Measurements from ENCODE around the gene USP25. TPM values are rescaled to one million over a fixed set of nuclear protein-coding genes. Genes with fewer than 3 reads are reported as not detected.

Gene USP25
- total RNA-seq, 1 donor from 2014 or later: 45.2 TPM

DNA sequence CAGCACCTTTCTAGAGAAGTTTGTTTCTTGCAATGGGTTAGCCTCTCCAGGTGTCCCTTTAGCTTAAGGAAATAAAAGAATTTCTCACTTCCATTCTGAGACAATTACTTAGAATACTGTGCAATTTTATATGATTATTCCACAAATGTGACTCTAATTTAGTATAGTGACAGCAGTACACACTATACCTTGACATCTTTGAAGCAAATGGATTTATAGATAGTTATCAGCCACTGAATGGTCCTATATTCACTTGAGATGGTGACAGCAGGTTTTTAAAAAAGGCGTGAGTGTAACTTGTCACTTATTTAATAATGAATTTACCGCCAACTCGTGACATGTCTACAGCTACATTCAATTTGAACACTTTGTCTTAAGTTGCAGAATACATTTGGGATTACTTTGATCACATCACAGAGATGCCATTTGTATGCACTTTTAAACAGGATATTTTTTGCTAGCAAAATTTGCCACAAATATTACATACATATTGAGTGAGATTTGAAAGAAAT lies 71.6 kb downstream of the USP25 start:
- TF ChIP-seq, protein P1, sequence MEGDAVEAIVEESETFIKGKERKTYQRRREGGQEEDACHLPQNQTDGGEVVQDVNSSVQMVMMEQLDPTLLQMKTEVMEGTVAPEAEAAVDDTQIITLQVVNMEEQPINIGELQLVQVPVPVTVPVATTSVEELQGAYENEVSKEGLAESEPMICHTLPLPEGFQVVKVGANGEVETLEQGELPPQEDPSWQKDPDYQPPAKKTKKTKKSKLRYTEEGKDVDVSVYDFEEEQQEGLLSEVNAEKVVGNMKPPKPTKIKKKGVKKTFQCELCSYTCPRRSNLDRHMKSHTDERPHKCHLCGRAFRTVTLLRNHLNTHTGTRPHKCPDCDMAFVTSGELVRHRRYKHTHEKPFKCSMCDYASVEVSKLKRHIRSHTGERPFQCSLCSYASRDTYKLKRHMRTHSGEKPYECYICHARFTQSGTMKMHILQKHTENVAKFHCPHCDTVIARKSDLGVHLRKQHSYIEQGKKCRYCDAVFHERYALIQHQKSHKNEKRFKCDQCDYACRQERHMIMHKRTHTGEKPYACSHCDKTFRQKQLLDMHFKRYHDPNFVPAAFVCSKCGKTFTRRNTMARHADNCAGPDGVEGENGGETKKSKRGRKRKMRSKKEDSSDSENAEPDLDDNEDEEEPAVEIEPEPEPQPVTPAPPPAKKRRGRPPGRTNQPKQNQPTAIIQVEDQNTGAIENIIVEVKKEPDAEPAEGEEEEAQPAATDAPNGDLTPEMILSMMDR (IDR thresholded peaks at IDR 0.05): no peak
- Mint-ChIP-seq H3K36me3 (ENCODE audit: unreplicated experiment) (peaks cover 24% of the 10 kb centered on the region), H3K27me3 (ENCODE audit: unreplicated experiment) (no peaks in the 10 kb centered on the region), H3K4me1 (ENCODE audit: unreplicated experiment) (peaks cover 31% of the 10 kb centered on the region), H3K27ac (ENCODE audit: unreplicated experiment) (no peak overlapping the region), H3K9me3 (ENCODE audit: unreplicated experiment) (peaks cover 4% of the 10 kb centered on the region), H3K4me3 (ENCODE audit: unreplicated experiment) (no peak overlapping the region)
- no peak for DNase-seq (ENCODE audit: extremely low spot score, unreplicated experiment)

DNA sequence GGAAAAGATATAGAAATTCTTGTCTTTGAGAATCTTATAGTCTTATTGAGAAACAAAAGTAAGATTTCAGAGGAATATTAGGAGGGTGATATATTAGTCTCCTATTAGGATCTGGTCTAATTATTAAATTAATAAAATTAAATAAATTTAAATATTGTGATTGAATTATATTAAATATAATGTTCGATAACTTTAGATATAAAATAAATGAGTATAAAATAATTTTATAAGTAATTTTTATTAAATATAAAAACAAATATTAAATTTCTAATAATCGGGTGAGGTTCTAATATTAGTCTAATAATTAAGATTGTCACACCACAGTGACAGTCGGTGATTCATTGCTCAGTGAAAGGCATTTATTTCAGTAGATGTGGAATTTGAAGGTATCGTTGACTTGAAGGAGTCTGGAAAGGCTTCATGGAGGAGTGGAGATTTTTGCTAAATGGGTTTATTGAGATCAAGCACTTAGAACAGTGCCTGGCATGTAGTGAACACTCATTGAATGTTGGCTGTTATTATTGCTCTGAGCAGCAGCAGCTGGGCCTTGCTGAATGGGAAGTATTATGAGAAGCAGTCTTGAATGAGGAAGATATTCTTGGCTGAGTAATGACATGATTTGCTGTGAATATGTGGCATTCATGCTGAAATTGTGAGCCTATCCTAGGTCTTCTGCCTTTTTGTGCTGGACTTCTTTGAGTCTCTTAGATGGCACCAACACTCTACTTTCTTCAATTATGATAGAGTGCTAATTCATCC lies 74.6 kb downstream of the USP25 start:
- no peak for DNase-seq (ENCODE audit: extremely low spot score, unreplicated experiment)
- peaks cover 13% of the 10 kb centered on the region for H3K4me1 Mint-ChIP-seq (ENCODE audit: unreplicated experiment)
- peaks cover 26% of the 10 kb centered on the region for H3K36me3 Mint-ChIP-seq (ENCODE audit: unreplicated experiment)
- no peak overlapping the region for H3K4me3 Mint-ChIP-seq (ENCODE audit: unreplicated experiment)
- H3K27me3 Mint-ChIP-seq (ENCODE audit: unreplicated experiment): no peaks in the 10 kb centered on the region
- peaks cover 4% of the 10 kb centered on the region for H3K9me3 Mint-ChIP-seq (ENCODE audit: unreplicated experiment)
- TF ChIP-seq, protein P1 (IDR thresholded peaks at IDR 0.05): no peak
- no peak overlapping the region for H3K27ac Mint-ChIP-seq (ENCODE audit: unreplicated experiment)

DNA sequence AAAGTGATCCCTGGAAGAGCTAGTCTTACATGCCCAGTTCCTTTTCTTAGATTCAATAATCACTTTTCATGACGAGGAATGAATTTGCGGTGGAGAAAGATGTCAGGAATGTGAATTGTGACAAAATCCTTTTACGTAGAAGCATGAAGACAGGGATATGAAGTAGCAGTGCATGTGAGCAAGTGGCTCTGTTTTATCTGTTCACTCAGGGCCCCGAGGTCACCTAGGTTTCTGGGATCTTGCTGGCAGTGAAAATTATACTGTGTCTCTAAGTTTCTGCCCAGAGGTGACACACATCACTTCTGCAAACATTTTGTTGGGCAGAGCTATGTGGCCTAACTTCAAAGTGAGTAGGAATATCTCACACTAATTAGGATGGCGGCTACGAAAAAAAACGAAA lies 79.3 kb downstream of the USP25 start:
- H3K36me3 Mint-ChIP-seq (ENCODE audit: unreplicated experiment): peaks cover 39% of the 10 kb centered on the region
- peaks cover under 1% of the 10 kb centered on the region for H3K9me3 Mint-ChIP-seq (ENCODE audit: unreplicated experiment)
- no peak overlapping the region for H3K4me3 Mint-ChIP-seq (ENCODE audit: unreplicated experiment)
- H3K27me3 Mint-ChIP-seq (ENCODE audit: unreplicated experiment): no peaks in the 10 kb centered on the region
- DNase-seq (ENCODE audit: extremely low spot score, unreplicated experiment): no peak
- no peak overlapping the region for H3K27ac Mint-ChIP-seq (ENCODE audit: unreplicated experiment)
- H3K4me1 Mint-ChIP-seq (ENCODE audit: unreplicated experiment): peaks cover 22% of the 10 kb centered on the region
- TF ChIP-seq, protein P1 (IDR thresholded peaks at IDR 0.05): no peak

DNA sequence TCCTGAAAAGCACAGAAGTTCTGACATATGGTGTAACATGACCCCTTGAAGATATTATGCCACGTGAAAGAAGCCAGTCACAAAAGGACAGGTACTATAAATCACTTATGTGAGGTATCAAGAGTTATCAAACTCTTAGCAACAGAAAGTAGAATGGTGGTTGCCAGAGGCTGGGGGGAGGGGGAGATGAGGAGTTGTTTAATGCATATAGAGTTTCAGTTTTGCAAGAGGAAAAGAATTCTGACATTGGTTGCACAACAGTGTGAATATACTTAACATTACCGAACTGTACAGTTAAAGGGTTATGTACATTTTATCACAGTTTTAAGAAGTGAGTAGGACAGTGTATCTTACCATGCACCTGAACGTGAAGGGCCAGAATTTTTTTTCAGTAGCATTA lies 80.0 kb downstream of the USP25 start:
- no peak for DNase-seq (ENCODE audit: extremely low spot score, unreplicated experiment)
- Mint-ChIP-seq H3K9me3 (ENCODE audit: unreplicated experiment) (peaks cover 6% of the 10 kb centered on the region), H3K36me3 (ENCODE audit: unreplicated experiment) (peaks cover 46% of the 10 kb centered on the region), H3K27ac (ENCODE audit: unreplicated experiment) (peak overlapping the region; percentile 17), H3K27me3 (ENCODE audit: unreplicated experiment) (no peaks in the 10 kb centered on the region), H3K4me1 (ENCODE audit: unreplicated experiment) (peaks cover 25% of the 10 kb centered on the region), H3K4me3 (ENCODE audit: unreplicated experiment) (no peak overlapping the region)
- TF ChIP-seq, protein P1 (IDR thresholded peaks at IDR 0.05): no peak

DNA sequence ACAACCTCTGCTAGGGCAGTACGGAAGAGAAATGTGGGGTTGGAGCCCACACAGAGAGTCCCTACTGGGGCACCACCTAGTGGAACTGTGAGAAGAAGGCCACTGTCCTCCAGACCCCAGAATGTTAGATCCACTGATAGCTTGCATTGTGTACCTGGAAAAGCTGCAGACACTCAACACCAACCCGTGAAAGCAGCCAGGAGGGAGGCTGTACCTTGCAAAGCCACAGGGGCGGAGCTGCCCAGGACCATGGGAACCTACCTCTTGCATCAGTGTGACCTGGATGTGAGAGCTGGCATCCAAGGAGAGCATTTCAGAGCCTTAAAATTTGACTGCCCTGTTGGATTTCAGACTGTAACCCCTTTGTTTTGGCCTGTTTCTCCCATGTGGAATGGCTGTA lies 85.5 kb downstream of the USP25 start:
- Mint-ChIP-seq H3K9me3 (ENCODE audit: unreplicated experiment) (peaks cover 6% of the 10 kb centered on the region), H3K36me3 (ENCODE audit: unreplicated experiment) (peaks cover 76% of the 10 kb centered on the region)
- DNase-seq (ENCODE audit: extremely low spot score, unreplicated experiment): no peak

More for the DNA sequence above, 85.5 kb downstream of the USP25 start:
- Mint-ChIP-seq H3K4me3 (ENCODE audit: unreplicated experiment) (no peak overlapping the region), H3K4me1 (ENCODE audit: unreplicated experiment) (peaks cover 17% of the 10 kb centered on the region), H3K27me3 (ENCODE audit: unreplicated experiment) (no peaks in the 10 kb centered on the region), H3K27ac (ENCODE audit: unreplicated experiment) (no peak overlapping the region)
- TF ChIP-seq, protein P1 (IDR thresholded peaks at IDR 0.05): no peak
